ENCODE data around the gene CMTM6. TPM values are rescaled to one million over a fixed set of nuclear protein-coding genes. Genes with fewer than 3 reads are reported as not detected.

Gene CMTM6
- polyA plus RNA-seq, 1 donor (not counting 4 experiments of a cell fraction or from before 2014, with no cell fraction given), result 85.4 TPM

DNA sequence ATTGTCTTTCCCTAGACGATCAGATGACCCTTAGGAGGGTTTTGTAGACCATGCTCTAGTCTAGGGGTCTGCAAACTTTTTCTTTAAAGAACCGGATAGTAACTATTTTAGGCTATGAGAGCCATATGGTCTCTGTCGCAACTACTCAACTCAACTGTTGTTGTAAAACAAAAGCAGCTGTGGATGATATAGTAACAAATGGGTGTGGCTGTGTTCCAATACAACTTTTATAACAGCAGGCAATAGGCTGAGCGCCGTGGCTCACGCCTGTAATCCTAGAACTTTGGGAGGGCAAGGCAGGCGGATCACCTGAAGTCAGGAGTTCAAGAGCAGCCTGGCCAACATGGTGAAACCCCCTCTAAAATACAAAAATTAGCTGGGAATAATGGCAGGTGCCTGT is 6.1 kb upstream of the CMTM6 start:
- FAIRE-seq (no peak), DNase-seq (ENCODE audit: low read depth, low spot score) (no peak)
- H3K27ac ChIP-seq (ENCODE audit: control insufficient read depth, insufficient read depth, low read length), result no peak overlapping the region
- H3K9me1 ChIP-seq (ENCODE audit: control insufficient read depth, extremely low read depth, insufficient read depth, low read length), result no peaks in the 10 kb centered on the region
- H3K4me3 ChIP-seq (ENCODE audit: control insufficient read depth in 2 of 3, extremely low read depth in 1 of 3, insufficient read depth in 2 of 3, low read depth in 1 of 3, low read length in 3 of 3), result no peak overlapping the region
- H3K9me3 ChIP-seq (ENCODE audit: control insufficient read depth, low read depth, low read length), result no peaks in the 10 kb centered on the region
- H3K36me3 ChIP-seq (ENCODE audit: control insufficient read depth in 2 of 2, extremely low read depth in 1 of 2, insufficient read depth in 2 of 2, low read length in 2 of 2), result no peaks in the 10 kb centered on the region
- H3K4me2 ChIP-seq (ENCODE audit: control insufficient read depth, extremely low read depth, insufficient read depth, low read depth, low read length), result no peak overlapping the region
- no peak overlapping the region for H2AFZ ChIP-seq (ENCODE audit: control insufficient read depth, low read length)
- dilution Hi-C loops (cut with MboI; ENCODE audit: extremely low pct_ligation_motif_present, low sequenced_read_pairs), result no loop called here
- no peaks in the 10 kb centered on the region for H4K20me1 ChIP-seq (ENCODE audit: control insufficient read depth, extremely low read depth, insufficient read depth, low read length)
- no peaks in the 10 kb centered on the region for H3K4me1 ChIP-seq (ENCODE audit: control insufficient read depth, extremely low read depth, insufficient read depth, low read length)
- no peaks in the 10 kb centered on the region for H3K27me3 ChIP-seq (ENCODE audit: control insufficient read depth, extremely low read depth, insufficient read depth, low read length)
- no peaks in the 10 kb centered on the region for H3K79me2 ChIP-seq (ENCODE audit: control insufficient read depth, insufficient read depth, low read length)
- H3K9ac ChIP-seq (ENCODE audit: control insufficient read depth, extremely low read depth, insufficient read depth, low read length), result no peak overlapping the region
- TF ChIP-seq CTCF (optimal IDR thresholded peaks at IDR 0.05 in 1 of 3, IDR thresholded peaks at IDR 0.05 in 1 of 3, conservative IDR thresholded peaks at IDR 0.05 in 1 of 3; ENCODE audit: extremely low read depth in 1 of 3, insufficient read depth in 2 of 3, low read length in 3 of 3) (no peak), EZH2 (IDR thresholded peaks at IDR 0.05; ENCODE audit: low read length) (no peak)

- H4K20me1 ChIP-seq (ENCODE audit: control insufficient read depth, extremely low read depth, insufficient read depth, low read length), result no peaks in the 10 kb centered on the region
- no peak for DNase-seq (ENCODE audit: low read depth, low spot score)
- H3K4me2 ChIP-seq (ENCODE audit: control insufficient read depth, extremely low read depth, insufficient read depth, low read depth, low read length), result no peak overlapping the region
- H3K79me2 ChIP-seq (ENCODE audit: control insufficient read depth, insufficient read depth, low read length), result peaks cover 8% of the 10 kb centered on the region
- no peaks in the 10 kb centered on the region for H3K9me3 ChIP-seq (ENCODE audit: control insufficient read depth, low read depth, low read length)
- H3K27ac ChIP-seq (ENCODE audit: control insufficient read depth, insufficient read depth, low read length), result no peak overlapping the region
- no peak for FAIRE-seq
- TF ChIP-seq EZH2 (IDR thresholded peaks at IDR 0.05; ENCODE audit: low read length) (no peak), CTCF (optimal IDR thresholded peaks at IDR 0.05 in 1 of 3, IDR thresholded peaks at IDR 0.05 in 1 of 3, conservative IDR thresholded peaks at IDR 0.05 in 1 of 3; ENCODE audit: extremely low read depth in 1 of 3, insufficient read depth in 2 of 3, low read length in 3 of 3) (no peak)
- peaks cover 3% of the 10 kb centered on the region for H3K4me1 ChIP-seq (ENCODE audit: control insufficient read depth, extremely low read depth, insufficient read depth, low read length)
- no peaks in the 10 kb centered on the region for H3K9me1 ChIP-seq (ENCODE audit: control insufficient read depth, extremely low read depth, insufficient read depth, low read length)
- no peaks in the 10 kb centered on the region for H3K27me3 ChIP-seq (ENCODE audit: control insufficient read depth, extremely low read depth, insufficient read depth, low read length)
- no peaks in the 10 kb centered on the region for H3K36me3 ChIP-seq (ENCODE audit: control insufficient read depth in 2 of 2, extremely low read depth in 1 of 2, insufficient read depth in 2 of 2, low read length in 2 of 2)
- dilution Hi-C loops (cut with MboI; ENCODE audit: extremely low pct_ligation_motif_present, low sequenced_read_pairs), result no loop called here
- no peak overlapping the region for H3K4me3 ChIP-seq (ENCODE audit: control insufficient read depth in 2 of 3, extremely low read depth in 1 of 3, insufficient read depth in 2 of 3, low read depth in 1 of 3, low read length in 3 of 3)
- no peak overlapping the region for H3K9ac ChIP-seq (ENCODE audit: control insufficient read depth, extremely low read depth, insufficient read depth, low read length)
- no peak overlapping the region for H2AFZ ChIP-seq (ENCODE audit: control insufficient read depth, low read length)
Observed at GRCh38 chr3:32506466-32506865, 3.8 kb upstream of the CMTM6 start.
